Hepatocyte (in vitro differentiated cells): ENCODE data around the gene AP2S1.
"Not testable (repeated sequence)": the region's sequence is repeated elsewhere in the genome, so short reads cannot be mapped to it uniquely, and the experiment has no call there.

Experiments used
- CTCF ChIP-seq: fragments of 200-600 bp; sonication (generic); IDR thresholded peaks from 2 replicates; pipeline ENCODE4 v1.5.1; 2016; ENCODE audit warnings: antibody characterized with exemption, mild to moderate bottlenecking; ENCODE audit not compliant: poor library complexity
- EZH2 ChIP-seq: fragments of 200-600 bp; sonication (generic); IDR thresholded peaks from 2 replicates; pipeline ENCODE4 v1.6.1; 2016; ENCODE audit warnings: antibody characterized with exemption, mild to moderate bottlenecking, borderline replicate concordance

- TF ChIP-seq CTCF, EZH2: not testable (repeated sequence)
These were observed 20.5 kb upstream of the AP2S1 start for GRCh38 chr19:46871173-46871572.
